Astrocyte (in vitro differentiated cells and primary cell): ENCODE measurements around the gene SOX1. TPM values are rescaled to one million over a fixed set of nuclear protein-coding genes. Genes with fewer than 3 reads are reported as not detected.

Experiments used
- DNase-seq: peaks from one replicate; pipeline ENCODE4 v3.0.0-alpha.2; 2010; ENCODE audit warnings: low read depth
- FAIRE-seq: peaks from 2 replicates; lab custom pipeline; 2011; peaks lifted over from hg19 to GRCh38; lab: Jason Lieb, UNC
- H2AFZ ChIP-seq: 2 replicates; pipeline ENCODE4 v1.6.0; 2012; ENCODE audit warnings: low read depth, low read length, inconsistent platforms
- H3K27ac ChIP-seq: 2 replicates; pipeline ENCODE4 v1.5.1; 2011; ENCODE audit warnings: low read depth, low read length, inconsistent platforms
- H3K27me3 ChIP-seq: 2 replicates; pipeline ENCODE4 v1.6.0; 2011; ENCODE audit warnings: low read length, inconsistent platforms; ENCODE audit not compliant: insufficient read depth
- H3K36me3 ChIP-seq: 2 replicates; pipeline ENCODE4 v1.5.1; 2011; ENCODE audit warnings: low read length, inconsistent platforms; ENCODE audit not compliant: insufficient read depth
- H3K4me1 ChIP-seq: 2 replicates; pipeline ENCODE4 v1.5.1; 2011; ENCODE audit warnings: low read length, inconsistent platforms; ENCODE audit not compliant: insufficient read depth
- H3K4me2 ChIP-seq: 2 replicates; pipeline ENCODE4 v1.6.0; 2012; ENCODE audit warnings: low read length, inconsistent platforms
- H3K4me3 ChIP-seq: 2 replicates; pipeline ENCODE4 v1.5.1; 2011; ENCODE audit warnings: low read depth, mild to moderate bottlenecking, low read length, inconsistent platforms; ENCODE audit not compliant: insufficient read depth
- H3K79me2 ChIP-seq: 2 replicates; pipeline ENCODE4 v1.6.0; 2012; ENCODE audit warnings: mild to moderate bottlenecking, low read length, inconsistent platforms; ENCODE audit not compliant: insufficient read depth
- H3K9ac ChIP-seq: 2 replicates; pipeline ENCODE4 v1.6.0; 2012; ENCODE audit warnings: mild to moderate bottlenecking, low read length, inconsistent platforms
- H3K9me3 ChIP-seq: 2 replicates; pipeline ENCODE4 v1.5.1; 2012; ENCODE audit warnings: low read depth, mild to moderate bottlenecking, low read length, inconsistent platforms; ENCODE audit not compliant: insufficient read depth
- H4K20me1 ChIP-seq: 2 replicates; pipeline ENCODE4 v1.6.0; 2012; ENCODE audit warnings: low read length, inconsistent platforms; ENCODE audit not compliant: insufficient read depth
- H3K27ac Mint-ChIP-seq: one replicate; pipeline ENCODE4 v1.8.0; 2021; ENCODE audit warnings: mild to moderate bottlenecking, mixed read lengths; ENCODE audit not compliant: unreplicated experiment
- H3K27me3 Mint-ChIP-seq: one replicate; pipeline ENCODE4 v1.8.0; 2021; ENCODE audit warnings: low read depth, mixed read lengths; ENCODE audit not compliant: unreplicated experiment
- H3K36me3 Mint-ChIP-seq: one replicate; pipeline ENCODE4 v1.8.0; 2021; ENCODE audit warnings: low read depth, mixed read lengths; ENCODE audit not compliant: unreplicated experiment
- H3K4me1 Mint-ChIP-seq: one replicate; pipeline ENCODE4 v1.8.0; 2021; ENCODE audit warnings: low read depth, mixed read lengths; ENCODE audit not compliant: unreplicated experiment
- H3K4me3 Mint-ChIP-seq: one replicate; pipeline ENCODE4 v1.8.0; 2021; ENCODE audit warnings: mild to moderate bottlenecking, moderate library complexity, mixed read lengths; ENCODE audit not compliant: unreplicated experiment
- H3K9me3 Mint-ChIP-seq: one replicate; pipeline ENCODE4 v1.8.0; 2021; ENCODE audit warnings: mild to moderate bottlenecking, mixed read lengths; ENCODE audit not compliant: unreplicated experiment
- EZH2 ChIP-seq: IDR thresholded peaks from 2 replicates; pipeline ENCODE4 v1.6.1; 2012; ENCODE audit warnings: mild to moderate bottlenecking, low read length, inconsistent platforms; ENCODE audit not compliant: insufficient read depth
- total RNA-seq: library from RNA; stranded (reverse); gene quantifications from 2 replicates; pipeline ENCODE4 v1.2.1, GENCODE V29; 2021
- TF ChIP-seq, protein P1 (sequence below): IDR thresholded peaks from 2 replicates; pipeline ENCODE4 v1.5.1; 2011; ENCODE audit warnings: low read depth, mild to moderate bottlenecking, inconsistent platforms, low read length, moderate library complexity; ENCODE audit not compliant: insufficient read depth

Gene SOX1
- total RNA-seq, 1 donor from 2014 or later, result not detected

DNA sequence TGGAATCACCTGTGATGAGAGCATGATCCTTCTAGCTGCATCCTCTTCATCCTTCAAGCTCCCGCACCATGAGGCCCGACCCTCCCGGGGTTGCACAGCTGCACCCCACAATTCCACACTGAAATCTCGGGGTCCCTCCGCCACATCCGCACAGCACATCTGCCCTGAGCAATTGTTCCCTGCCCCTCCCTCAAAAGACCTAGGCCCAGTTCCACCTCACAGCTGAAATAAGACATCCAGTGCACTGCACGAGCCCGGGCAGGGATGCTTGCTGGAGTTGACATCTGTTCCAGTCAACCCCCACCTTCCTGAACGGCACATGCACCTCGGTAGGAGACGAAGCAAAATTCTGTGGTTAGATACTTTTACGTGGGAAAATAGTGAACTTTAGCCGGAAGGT lies 14.7 kb upstream of the SOX1 start:
- Histone ChIP-seq H3K27me3 (peaks cover 30% of the 10 kb centered on the region), H4K20me1 (no peaks in the 10 kb centered on the region), H3K4me2 (no peak overlapping the region), H3K4me1 (no peaks in the 10 kb centered on the region), H3K36me3 (no peaks in the 10 kb centered on the region), H2AFZ (no peak overlapping the region), H3K27ac (no peak overlapping the region), H3K9ac (no peak overlapping the region), H3K4me3 (no peak overlapping the region), H3K9me3 (peaks cover 1% of the 10 kb centered on the region), H3K79me2 (no peaks in the 10 kb centered on the region)
- peaks cover 26% of the 10 kb centered on the region for H3K9me3 Mint-ChIP-seq
- no peaks in the 10 kb centered on the region for H3K4me1 Mint-ChIP-seq
- H3K27ac Mint-ChIP-seq, result no peak overlapping the region
- H3K36me3 Mint-ChIP-seq, result peaks cover 4% of the 10 kb centered on the region
- TF ChIP-seq EZH2, result no peak
- TF ChIP-seq, protein P1, sequence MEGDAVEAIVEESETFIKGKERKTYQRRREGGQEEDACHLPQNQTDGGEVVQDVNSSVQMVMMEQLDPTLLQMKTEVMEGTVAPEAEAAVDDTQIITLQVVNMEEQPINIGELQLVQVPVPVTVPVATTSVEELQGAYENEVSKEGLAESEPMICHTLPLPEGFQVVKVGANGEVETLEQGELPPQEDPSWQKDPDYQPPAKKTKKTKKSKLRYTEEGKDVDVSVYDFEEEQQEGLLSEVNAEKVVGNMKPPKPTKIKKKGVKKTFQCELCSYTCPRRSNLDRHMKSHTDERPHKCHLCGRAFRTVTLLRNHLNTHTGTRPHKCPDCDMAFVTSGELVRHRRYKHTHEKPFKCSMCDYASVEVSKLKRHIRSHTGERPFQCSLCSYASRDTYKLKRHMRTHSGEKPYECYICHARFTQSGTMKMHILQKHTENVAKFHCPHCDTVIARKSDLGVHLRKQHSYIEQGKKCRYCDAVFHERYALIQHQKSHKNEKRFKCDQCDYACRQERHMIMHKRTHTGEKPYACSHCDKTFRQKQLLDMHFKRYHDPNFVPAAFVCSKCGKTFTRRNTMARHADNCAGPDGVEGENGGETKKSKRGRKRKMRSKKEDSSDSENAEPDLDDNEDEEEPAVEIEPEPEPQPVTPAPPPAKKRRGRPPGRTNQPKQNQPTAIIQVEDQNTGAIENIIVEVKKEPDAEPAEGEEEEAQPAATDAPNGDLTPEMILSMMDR, result no peak
- no peak overlapping the region for H3K4me3 Mint-ChIP-seq
- FAIRE-seq (no peak), DNase-seq (no peak)
- H3K27me3 Mint-ChIP-seq, result peaks cover 73% of the 10 kb centered on the region

DNA sequence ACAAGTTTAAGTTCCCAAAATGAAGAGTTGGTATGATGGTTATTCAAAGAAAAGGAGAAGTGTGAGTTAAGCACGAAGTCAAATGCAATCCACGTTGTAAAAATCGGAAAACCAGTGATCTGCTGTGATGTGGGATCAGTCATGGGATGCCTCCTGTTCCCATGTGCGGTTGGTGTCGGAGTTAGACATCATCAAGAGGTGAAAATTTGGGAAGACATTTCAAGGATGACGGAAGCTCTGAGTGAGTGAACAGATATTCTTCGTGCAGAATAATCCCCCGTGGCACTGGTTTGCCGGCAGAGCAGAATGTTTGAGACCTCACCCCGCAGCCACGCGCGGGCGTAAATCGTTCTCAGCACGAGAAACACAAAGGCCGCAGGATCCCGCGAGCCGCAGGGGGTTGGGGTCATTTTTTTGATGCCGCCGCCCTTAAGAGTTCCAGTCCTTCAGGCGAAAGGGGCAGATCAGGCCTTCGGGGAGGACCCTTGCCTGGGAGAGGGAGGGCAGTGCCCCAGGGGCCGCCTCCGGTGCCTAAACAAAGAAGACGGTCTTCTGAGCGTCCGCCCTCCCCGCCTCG lies 13.7 kb upstream of the SOX1 start:
- H3K27ac ChIP-seq, result no peak overlapping the region
- Mint-ChIP-seq H3K27me3 (peaks cover 69% of the 10 kb centered on the region), H3K27ac (peak overlapping the region; percentile 81), H3K36me3 (no peaks in the 10 kb centered on the region), H3K9me3 (peaks cover 19% of the 10 kb centered on the region), H3K4me1 (no peaks in the 10 kb centered on the region), H3K4me3 (no peak overlapping the region)
- H3K36me3 ChIP-seq, result no peaks in the 10 kb centered on the region
- no peaks in the 10 kb centered on the region for H3K79me2 ChIP-seq
- H3K9ac ChIP-seq, result no peak overlapping the region
- DNase-seq (no peak), FAIRE-seq (no peak)
- no peaks in the 10 kb centered on the region for H3K4me1 ChIP-seq
- H3K4me3 ChIP-seq, result no peak overlapping the region
- no peaks in the 10 kb centered on the region for H4K20me1 ChIP-seq
- no peaks in the 10 kb centered on the region for H3K9me3 ChIP-seq
- no peak overlapping the region for H2AFZ ChIP-seq
- no peak overlapping the region for H3K4me2 ChIP-seq
- peaks cover 35% of the 10 kb centered on the region for H3K27me3 ChIP-seq
- TF ChIP-seq, protein P1, result no peak
- TF ChIP-seq EZH2, result no peak

DNA sequence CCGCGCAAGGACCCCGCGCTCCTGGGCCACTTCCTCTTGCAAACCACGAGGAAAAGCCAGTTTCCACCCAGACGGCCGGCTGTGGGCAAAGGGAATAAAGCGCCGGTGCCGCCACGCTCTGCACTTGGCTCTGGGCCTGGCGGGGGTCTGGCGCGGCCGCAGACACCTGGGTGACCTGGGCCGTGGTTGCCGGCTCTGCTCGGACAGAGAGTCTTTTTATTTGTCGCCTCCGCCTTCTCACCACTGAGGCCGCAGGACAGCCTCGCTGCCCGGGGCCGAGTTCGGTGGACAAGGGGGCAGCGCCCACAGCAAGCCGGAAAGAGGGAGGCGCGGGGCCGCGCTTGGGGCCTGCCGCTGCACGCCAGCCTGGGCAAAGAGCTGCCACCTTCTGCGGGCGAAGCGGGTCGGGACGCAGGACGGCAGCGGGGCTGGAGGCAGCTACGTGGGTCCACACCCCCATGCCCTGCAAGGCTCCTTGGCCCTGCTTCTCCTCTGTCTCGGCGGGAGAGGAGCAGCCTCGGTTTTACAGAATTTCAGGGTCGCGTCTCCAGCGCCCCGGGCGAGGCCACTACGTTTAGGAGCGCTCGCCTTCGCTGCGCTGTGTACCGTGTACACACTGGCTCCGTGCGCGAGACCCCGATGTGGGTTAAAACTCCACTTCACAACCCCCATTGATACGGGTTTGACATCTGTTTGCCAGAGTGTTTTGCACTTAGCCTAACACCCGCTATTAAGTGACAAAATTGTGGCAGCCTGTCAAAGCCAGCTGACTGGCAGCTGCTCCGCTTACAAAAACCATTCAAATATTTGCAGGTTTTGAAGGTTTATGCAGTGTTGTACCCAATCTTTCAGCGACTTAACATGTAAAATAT lies 13.0 kb upstream of the SOX1 start:
- FAIRE-seq (no peak), DNase-seq (no peak)
- no peak overlapping the region for H2AFZ ChIP-seq
- Mint-ChIP-seq H3K36me3 (no peaks in the 10 kb centered on the region), H3K4me3 (no peak overlapping the region), H3K9me3 (peaks cover 17% of the 10 kb centered on the region), H3K27ac (no peak overlapping the region), H3K4me1 (no peaks in the 10 kb centered on the region), H3K27me3 (peaks cover 69% of the 10 kb centered on the region)
- H3K4me3 ChIP-seq, result no peak overlapping the region
- no peak overlapping the region for H3K27ac ChIP-seq
- no peak overlapping the region for H3K9ac ChIP-seq
- no peaks in the 10 kb centered on the region for H3K9me3 ChIP-seq
- H3K27me3 ChIP-seq, result peaks cover 39% of the 10 kb centered on the region
- no peaks in the 10 kb centered on the region for H3K36me3 ChIP-seq
- no peak overlapping the region for H3K4me2 ChIP-seq
- peak; percentile 51 for TF ChIP-seq EZH2
- TF ChIP-seq, protein P1, result no peak
- H3K4me1 ChIP-seq, result no peaks in the 10 kb centered on the region
- H4K20me1 ChIP-seq, result no peaks in the 10 kb centered on the region
- H3K79me2 ChIP-seq, result no peaks in the 10 kb centered on the region
